Pancreas (tissue), 10 donors: ENCODE data around the gene SERPINB1. TPM values are rescaled to one million over a fixed set of nuclear protein-coding genes. Genes with fewer than 3 reads are reported as not detected.

Experiments
- ATAC-seq, 4 donors: fragments of 200-7000 bp; cut with Tn5 transposase; one replicate each; pipeline versions ENCODE4 v1.8.0 to v1.9.1; 2020; ENCODE audit warnings: mild to moderate bottlenecking in 4 of 4, moderate library complexity in 4 of 4
- DNase-seq, 6 donors: peaks; one replicate each; pipeline ENCODE4 v3.0.0-alpha.2; 2020
- FAIRE-seq: peaks from 2 replicates; lab custom pipeline; 2012; peaks lifted over from hg19 to GRCh38; lab: Jason Lieb, UNC
- H3K27ac ChIP-seq, 4 donors: fragments of 200-600 bp; sonication (generic); 1 replicate in 3 of 4; 2 replicates in 1 of 4; pipeline versions ENCODE4 v1.5.0 to v1.8.0; 2020
- H3K27me3 ChIP-seq, 4 donors: fragments of 200-600 bp; one replicate each; pipeline ENCODE4 v1.8.0; 2021
- H3K36me3 ChIP-seq, 3 donors: fragments of 200-600 bp; sonication (generic) in 1 of 3; one replicate each; pipeline versions ENCODE4 v1.5.0 to v1.8.0; 2020 to 2021
- H3K4me1 ChIP-seq, 3 donors: fragments of 200-600 bp; one replicate each; pipeline ENCODE4 v1.8.0; 2021
- H3K4me3 ChIP-seq, 4 donors: fragments of 200-600 bp; sonication (generic) in 2 of 4; one replicate each; pipeline versions ENCODE4 v1.5.0 to v1.8.0; 2020 to 2021
- H3K9me3 ChIP-seq, 4 donors: fragments of 200-600 bp; one replicate each; pipeline ENCODE4 v1.8.0; 2021
- WGBS, 2 donors: extraction: QIAGEN DNeasy Blood & Tissue Kit; methylation state at CpG; one replicate each; pipeline ENCODE4 v1.1.7; 2013; 5-methylcytosine and 5-hydroxymethylcytosine counted together
- intact Hi-C, 3 donors: fragments of 100-400 bp; cut with DNase I; formaldehyde crosslinking; loops; one replicate each; pipeline versions ENCODE4 v1.11.1 to v1.14.2; 2022
- polyA plus RNA-seq, 2 donors: library from polyadenylated mRNA; stranded (reverse); fragments of 200-250 nt; gene quantifications; one replicate each; pipeline ENCODE4 v1.2.3, GENCODE V29; 2013
- total RNA-seq, 6 donors: library from RNA; stranded (reverse); fragmentation: NEBNext Ultra II Directional in 4 of 6; extraction: Animal tissue kit (Norgen Biotek cat#: 25700) in 4 of 6; gene quantifications; one replicate each; pipeline versions ENCODE4 v1.2.1 to v1.2.4, GENCODE V29; 2021 to 2023
- TF ChIP-seq, protein P1 (sequence below), 4 donors: fragments of 200-600 bp; sonication (generic) in 3 of 4; IDR thresholded peaks; one replicate each; pipeline versions ENCODE4 v1.5.0 to v1.8.0; 2021; ENCODE audit warnings: antibody characterized with exemption in 4 of 4
- donor health status: healthy with polysubstance abuse.
- donor health status: DM: no; HTN: no; CAD: no; lungs with moderate emphysema.
- donor health status: DM: no; HTN: no; CAD: no.
- donor health status: control.
- donor health status: control.
- donor health status: Bipolar disorder and iron deficiency.
- donor health status: DM: yes; HTN: yes; CAD: no.
- donor health status: DM: no; HTN: no; CAD: no.
- donor health status: DM: no; HTN: no; CAD: no.
- donor health status: DM: yes; HTN: yes; CAD: no.

SERPINB1 gene
- total and polyA plus RNA-seq, 8 donors, result 68.1 to 285 (median 157) TPM

DNA sequence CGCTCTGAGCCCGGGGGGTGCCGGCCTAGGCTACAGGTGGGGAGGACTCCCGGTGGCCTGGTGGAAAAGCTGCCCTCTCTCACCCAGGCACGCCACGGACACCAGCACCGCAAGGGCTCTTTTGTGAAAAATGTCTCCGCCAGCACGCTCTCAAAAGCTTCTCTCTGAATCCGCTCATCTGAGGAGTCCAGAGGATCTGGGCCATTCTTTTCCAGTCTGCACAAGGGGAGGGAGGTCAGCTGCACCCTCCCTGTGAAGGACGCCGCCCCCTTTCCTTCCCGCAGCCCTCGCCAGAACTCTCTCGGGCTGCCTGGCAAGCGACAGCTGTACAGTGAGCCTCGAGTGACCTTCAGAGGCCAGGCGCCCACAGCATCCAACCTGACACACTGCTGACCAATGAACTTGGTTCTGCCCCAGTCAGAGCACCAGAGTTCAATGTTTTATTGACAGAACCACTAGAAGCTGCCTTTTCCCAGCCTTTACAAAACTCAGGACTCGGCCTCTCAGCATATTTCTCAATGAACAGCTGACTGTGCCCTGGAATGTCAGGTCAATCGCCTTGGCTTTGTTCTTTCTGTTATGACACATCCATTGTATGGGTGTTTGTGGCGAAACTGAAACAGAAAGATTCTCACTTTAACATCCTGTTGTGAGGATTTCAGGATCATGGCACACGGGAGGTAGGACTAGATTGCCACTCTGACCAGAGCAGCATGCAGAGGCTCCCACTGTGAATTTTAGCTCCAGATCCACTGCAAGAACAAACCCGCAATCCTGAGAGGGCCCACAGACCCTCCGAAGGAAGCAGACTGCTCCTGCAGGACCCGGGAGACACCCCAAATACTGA, 34.8 kb upstream of the SERPINB1 start:
- FAIRE-seq, result no peak
- peaks cover 0 to 9% (median 0%) of the 10 kb centered on the region in 3 donors for H3K4me1 ChIP-seq
- H3K27ac ChIP-seq, result peak overlapping the region; percentile 49 to 88 (median 78)
- H3K4me3 ChIP-seq, result peak overlapping the region; percentile 35 to 62 (median 44)
- intact Hi-C loops, result no loop called here
- no peaks in the 10 kb centered on the region for H3K9me3 ChIP-seq
- TF ChIP-seq, protein P1, sequence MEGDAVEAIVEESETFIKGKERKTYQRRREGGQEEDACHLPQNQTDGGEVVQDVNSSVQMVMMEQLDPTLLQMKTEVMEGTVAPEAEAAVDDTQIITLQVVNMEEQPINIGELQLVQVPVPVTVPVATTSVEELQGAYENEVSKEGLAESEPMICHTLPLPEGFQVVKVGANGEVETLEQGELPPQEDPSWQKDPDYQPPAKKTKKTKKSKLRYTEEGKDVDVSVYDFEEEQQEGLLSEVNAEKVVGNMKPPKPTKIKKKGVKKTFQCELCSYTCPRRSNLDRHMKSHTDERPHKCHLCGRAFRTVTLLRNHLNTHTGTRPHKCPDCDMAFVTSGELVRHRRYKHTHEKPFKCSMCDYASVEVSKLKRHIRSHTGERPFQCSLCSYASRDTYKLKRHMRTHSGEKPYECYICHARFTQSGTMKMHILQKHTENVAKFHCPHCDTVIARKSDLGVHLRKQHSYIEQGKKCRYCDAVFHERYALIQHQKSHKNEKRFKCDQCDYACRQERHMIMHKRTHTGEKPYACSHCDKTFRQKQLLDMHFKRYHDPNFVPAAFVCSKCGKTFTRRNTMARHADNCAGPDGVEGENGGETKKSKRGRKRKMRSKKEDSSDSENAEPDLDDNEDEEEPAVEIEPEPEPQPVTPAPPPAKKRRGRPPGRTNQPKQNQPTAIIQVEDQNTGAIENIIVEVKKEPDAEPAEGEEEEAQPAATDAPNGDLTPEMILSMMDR (IDR thresholded peaks at IDR 0.05), result no peak
- no peaks in the 10 kb centered on the region for H3K36me3 ChIP-seq
- peak; percentile 76 to 87 (median 86) for ATAC-seq
- DNase-seq, result peak; percentile 58 to 82 (median 70)
- no peaks in the 10 kb centered on the region for H3K27me3 ChIP-seq
- 15 to 19% methylated on average over 22 to 25 of the region's 25 CpGs for WGBS, 2 donors

DNA sequence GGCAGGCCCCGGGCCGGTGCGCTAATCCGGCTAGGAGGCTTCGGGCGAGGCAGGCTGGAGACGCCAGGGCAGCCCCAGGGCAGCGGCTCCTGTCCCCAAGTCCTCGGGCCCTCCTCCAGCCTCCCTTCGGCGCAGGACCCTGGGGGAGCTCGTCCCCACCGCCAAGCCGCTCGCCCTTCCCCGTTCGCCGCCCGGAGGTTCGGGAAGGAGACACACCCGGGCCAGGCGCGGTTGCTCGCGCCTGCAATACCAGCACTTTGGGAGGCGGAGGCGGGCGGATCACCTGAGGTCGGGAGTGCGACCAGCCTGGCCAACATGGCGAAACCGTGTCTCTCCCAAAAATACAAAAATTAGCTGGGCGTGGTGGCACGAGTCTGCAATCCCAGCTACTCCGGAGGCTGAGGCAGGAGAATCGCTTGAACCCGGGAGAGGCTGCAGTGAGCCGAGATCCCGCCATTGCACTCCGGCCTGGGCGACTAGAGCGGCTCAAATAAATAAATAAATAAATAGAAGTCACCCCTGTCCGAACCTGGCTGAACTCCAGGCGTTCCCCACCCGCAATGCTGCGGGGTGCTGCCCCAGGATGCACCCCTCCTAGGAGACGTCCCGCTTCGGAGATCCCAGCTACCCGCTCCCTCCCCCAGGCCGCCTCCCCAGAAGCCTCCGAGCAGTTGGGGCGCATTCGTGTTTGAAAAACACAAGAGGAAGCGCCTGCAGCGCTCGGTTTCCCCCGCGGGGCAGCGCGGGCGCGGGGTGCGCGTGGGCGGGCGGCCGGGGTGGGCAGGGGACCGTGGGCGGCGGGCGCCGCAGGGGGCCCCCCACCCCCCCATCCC, 33.9 kb upstream of the SERPINB1 start:
- Histone ChIP-seq H3K27me3 (no peaks in the 10 kb centered on the region), H3K9me3 (no peaks in the 10 kb centered on the region), H3K4me1 (peaks cover 0 to 9% (median 0%) of the 10 kb centered on the region in 3 donors), H3K36me3 (no peaks in the 10 kb centered on the region), H3K4me3 (peak overlapping the region; percentile 35 to 62 (median 44)), H3K27ac (peak overlapping the region; percentile 49 to 88 (median 78))
- DNase-seq (peak in 5 of 6 donors; percentile 44 to 84 (median 64)), ATAC-seq (peak; percentile 57 to 74 (median 62)), FAIRE-seq (no peak)
- intact Hi-C loops, result no loop called here
- TF ChIP-seq, protein P1 (IDR thresholded peaks at IDR 0.05), result no peak
- WGBS, 2 donors, result 1 to 2% methylated on average over 55 to 73 of the region's 73 CpGs

DNA sequence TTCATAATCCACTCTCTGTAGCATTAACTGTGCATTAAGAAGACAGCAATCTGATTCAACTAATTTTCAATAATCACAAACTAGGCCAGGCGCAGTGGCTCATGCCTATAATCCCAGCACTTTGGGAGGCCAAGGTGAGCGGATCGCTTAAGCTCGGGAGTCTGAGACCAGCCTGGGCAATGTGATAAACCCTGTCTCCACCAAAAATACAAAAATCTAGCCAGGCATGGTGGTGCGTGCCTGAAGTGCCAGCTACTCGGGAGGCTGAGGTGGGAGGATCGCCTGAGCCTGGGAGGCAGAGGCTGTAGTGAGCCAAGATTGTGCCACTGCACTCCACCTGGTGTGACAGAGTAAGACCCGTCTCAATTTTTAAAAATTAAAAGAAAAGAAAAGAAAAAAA, 32.0 kb upstream of the SERPINB1 start:
- no peak overlapping the region for H3K27ac ChIP-seq
- H3K36me3 ChIP-seq, result no peaks in the 10 kb centered on the region
- WGBS, 2 donors, result 95 to 98% methylated on average over 8 of the region's 8 CpGs
- H3K27me3 ChIP-seq, result no peaks in the 10 kb centered on the region
- no peak overlapping the region for H3K4me3 ChIP-seq
- intact Hi-C loops, result no loop called here
- TF ChIP-seq, protein P1 (IDR thresholded peaks at IDR 0.05), result no peak
- no peaks in the 10 kb centered on the region for H3K9me3 ChIP-seq
- H3K4me1 ChIP-seq, result peaks cover 0 to 9% (median 0%) of the 10 kb centered on the region in 3 donors
- no peak for FAIRE-seq
- no peak for DNase-seq
- ATAC-seq, result no peak

DNA sequence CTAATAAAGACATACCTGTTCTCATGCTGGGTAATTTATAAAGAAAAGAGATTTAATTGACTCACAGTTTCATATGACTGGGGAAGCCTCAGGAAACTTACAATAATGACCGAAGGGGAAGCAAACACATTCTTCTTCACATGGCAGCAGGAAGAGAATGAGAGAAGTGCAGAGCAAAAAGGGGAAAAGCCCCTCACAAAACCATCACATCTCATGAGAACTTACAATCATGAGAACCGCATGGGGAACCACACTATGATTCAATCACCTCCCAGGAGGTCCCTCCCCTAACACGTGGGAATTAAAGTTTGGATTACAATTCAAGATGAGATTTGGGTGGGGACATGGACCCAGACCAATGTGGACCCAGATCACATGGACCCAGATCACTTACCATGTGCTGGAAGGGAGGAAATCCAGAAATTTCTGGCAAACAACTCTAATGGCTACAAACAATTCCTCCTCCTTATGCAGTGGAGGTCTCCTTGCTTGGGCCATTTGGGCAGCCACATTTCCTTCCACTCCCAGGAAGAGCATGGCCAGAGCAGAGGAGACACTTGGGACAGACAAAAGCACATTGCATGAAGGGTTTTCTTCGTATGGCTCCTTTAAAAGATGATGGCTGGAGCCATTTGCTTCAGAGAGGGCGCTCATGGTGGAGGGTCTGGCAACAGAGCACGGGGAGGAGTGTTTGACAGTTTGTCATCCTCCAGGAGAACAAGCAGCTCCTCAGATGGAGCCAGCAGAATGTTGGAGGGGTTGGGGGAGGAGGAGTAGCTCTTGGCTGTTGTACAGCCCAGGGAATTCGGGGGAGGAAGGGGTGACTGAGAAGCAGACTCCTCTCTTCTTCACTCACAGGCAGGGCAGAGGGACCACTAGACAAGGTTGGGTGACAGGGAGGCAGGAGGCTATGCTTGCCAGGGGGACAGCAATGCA, 31.0 kb upstream of the SERPINB1 start:
- Histone ChIP-seq H3K4me1 (peaks cover 0 to 9% (median 0%) of the 10 kb centered on the region in 3 donors), H3K36me3 (no peaks in the 10 kb centered on the region), H3K27ac (no peak overlapping the region), H3K9me3 (no peaks in the 10 kb centered on the region), H3K4me3 (no peak overlapping the region), H3K27me3 (no peaks in the 10 kb centered on the region)
- FAIRE-seq, result no peak
- 83% methylated on average over 7 of the region's 7 CpGs for WGBS, 2 donors
- intact Hi-C loops, result no loop called here
- TF ChIP-seq, protein P1 (IDR thresholded peaks at IDR 0.05), result no peak
- no peak for DNase-seq
- no peak for ATAC-seq
